ENCODE data around the gene IQGAP2.
"Not testable (repeated sequence)": the region's sequence is repeated elsewhere in the genome, so short reads cannot be mapped to it uniquely, and the experiment has no call there.

The IQGAP2 gene

DNA sequence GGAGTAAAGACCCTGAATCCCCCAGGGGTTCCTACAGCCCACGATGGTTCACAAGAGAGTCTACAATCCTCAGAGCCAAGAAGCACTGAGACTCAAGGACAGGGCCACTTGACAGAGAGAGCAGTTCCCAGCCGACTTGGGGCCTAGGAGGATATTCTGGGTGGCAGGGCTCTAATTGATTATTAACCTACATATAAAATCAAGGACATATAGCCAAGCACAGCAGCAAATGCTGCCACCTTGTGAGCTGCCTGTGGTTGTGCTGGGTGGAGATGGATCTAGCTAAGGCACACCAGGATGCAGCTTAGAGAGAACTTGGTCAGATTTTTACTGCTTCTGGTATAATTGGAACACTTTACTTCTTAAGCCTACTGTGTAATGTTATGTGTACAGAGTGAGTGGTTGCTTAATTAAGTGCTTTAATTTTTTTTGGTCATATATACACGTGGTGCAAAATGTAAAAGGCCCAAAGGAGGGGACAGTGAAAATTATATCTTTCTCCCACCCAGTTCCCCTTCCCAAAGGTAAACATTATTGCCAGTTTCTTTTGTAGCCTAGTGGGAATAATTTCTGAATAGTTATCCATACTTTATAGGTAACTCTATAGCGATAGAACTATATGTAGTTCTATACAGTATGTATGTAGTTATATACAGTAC lies 141.3 kb downstream of the IQGAP2 start:
- no peaks in the 10 kb centered on the region for H3K9me3 ChIP-seq (ENCODE audit: control insufficient read depth in 5 of 5, low read length in 5 of 5)
- no peaks in the 10 kb centered on the region for H3K27me3 ChIP-seq (ENCODE audit: control insufficient read depth in 5 of 5, insufficient read depth in 4 of 5, low read length in 5 of 5)
- no peaks in the 10 kb centered on the region for H3K36me3 ChIP-seq (ENCODE audit: control insufficient read depth in 5 of 5, insufficient read depth in 5 of 5, low read length in 5 of 5)
- H3K4me1 ChIP-seq (ENCODE audit: control insufficient read depth in 5 of 5, insufficient read depth in 5 of 5, low read length in 5 of 5): peaks cover 0 to 37% (median 0%) of the 10 kb centered on the region in 5 donors
- H3K4me3 ChIP-seq (ENCODE audit: low read depth in 1 of 5, low read length in 5 of 5): no peak overlapping the region
- no peak overlapping the region for H3K27ac ChIP-seq (ENCODE audit: low read depth, low read length)
- H3K9ac ChIP-seq (ENCODE audit: low read length in 5 of 5): no peak overlapping the region

DNA sequence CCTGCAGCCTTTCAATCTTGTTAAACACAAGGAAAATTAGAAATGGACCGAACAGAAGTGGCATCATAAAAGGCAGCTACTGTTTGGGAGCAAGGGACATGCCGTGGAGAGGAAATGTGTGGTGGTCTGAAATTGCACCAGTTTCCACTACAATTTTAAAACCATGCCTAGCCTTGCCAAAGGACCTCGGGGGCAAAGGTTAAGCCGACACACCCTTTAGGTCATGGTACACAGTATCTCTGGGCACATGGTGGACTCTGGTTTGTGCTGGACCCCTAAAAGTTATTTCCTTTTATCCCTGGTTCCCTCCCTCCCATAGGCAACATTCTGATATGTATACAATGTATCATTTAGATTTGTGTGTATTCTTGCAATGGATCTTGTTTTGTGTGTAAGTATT lies 142.1 kb downstream of the IQGAP2 start:
- Histone ChIP-seq H3K4me3 (ENCODE audit: low read depth in 1 of 5, low read length in 5 of 5) (no peak overlapping the region), H3K36me3 (ENCODE audit: control insufficient read depth in 5 of 5, insufficient read depth in 5 of 5, low read length in 5 of 5) (no peaks in the 10 kb centered on the region), H3K27ac (ENCODE audit: low read depth, low read length) (no peak overlapping the region), H3K9ac (ENCODE audit: low read length in 5 of 5) (no peak overlapping the region), H3K9me3 (ENCODE audit: control insufficient read depth in 5 of 5, low read length in 5 of 5) (no peaks in the 10 kb centered on the region), H3K4me1 (ENCODE audit: control insufficient read depth in 5 of 5, insufficient read depth in 5 of 5, low read length in 5 of 5) (peaks cover 0 to 37% (median 0%) of the 10 kb centered on the region in 5 donors), H3K27me3 (ENCODE audit: control insufficient read depth in 5 of 5, insufficient read depth in 4 of 5, low read length in 5 of 5) (no peaks in the 10 kb centered on the region)

GRCh38 chr5:76546497-76547102 lies 143.5 kb downstream of the IQGAP2 start:
- no peaks in the 10 kb centered on the region for H3K36me3 ChIP-seq (ENCODE audit: control insufficient read depth in 5 of 5, insufficient read depth in 5 of 5, low read length in 5 of 5)
- no peak overlapping the region for H3K27ac ChIP-seq (ENCODE audit: low read depth, low read length)
- no peaks in the 10 kb centered on the region for H3K27me3 ChIP-seq (ENCODE audit: control insufficient read depth in 5 of 5, insufficient read depth in 4 of 5, low read length in 5 of 5)
- H3K9ac ChIP-seq (ENCODE audit: low read length in 5 of 5): no peak overlapping the region
- H3K4me1 ChIP-seq (ENCODE audit: control insufficient read depth in 5 of 5, insufficient read depth in 5 of 5, low read length in 5 of 5): peaks cover 0 to 37% (median 0%) of the 10 kb centered on the region in 5 donors
- no peak overlapping the region for H3K4me3 ChIP-seq (ENCODE audit: low read depth in 1 of 5, low read length in 5 of 5)
- no peaks in the 10 kb centered on the region for H3K9me3 ChIP-seq (ENCODE audit: control insufficient read depth in 5 of 5, low read length in 5 of 5)

DNA sequence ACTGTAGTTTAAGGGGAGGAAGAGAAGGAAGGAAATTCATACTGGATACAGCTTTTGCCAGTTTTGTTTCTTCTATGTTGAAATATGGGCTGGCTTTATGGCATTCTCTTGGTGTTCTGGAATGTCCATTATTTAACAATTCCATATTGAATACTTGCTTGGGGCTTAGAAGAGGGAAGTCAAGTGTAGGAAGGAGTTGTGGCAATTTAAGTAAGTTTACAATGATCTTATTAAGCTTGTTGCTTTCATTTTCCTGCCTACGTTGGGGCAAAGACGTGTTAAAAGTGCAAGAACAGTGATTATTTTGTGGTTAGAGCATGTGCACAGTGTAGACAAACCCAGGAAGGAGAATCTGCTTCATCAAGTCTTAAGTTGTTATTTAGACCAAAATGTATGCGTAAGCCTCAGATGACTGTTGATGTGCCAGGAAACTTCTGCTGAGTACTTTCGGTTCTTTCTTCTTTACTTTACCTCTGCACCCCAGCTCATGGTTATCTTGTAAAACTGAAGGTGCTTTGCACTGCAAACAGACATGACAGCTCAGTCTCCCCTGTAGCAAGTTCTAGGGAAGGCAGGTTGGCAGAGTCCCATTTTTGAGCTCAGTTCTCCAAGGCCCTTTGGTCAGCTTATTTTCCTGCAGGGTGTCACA lies 144.3 kb downstream of the IQGAP2 start:
- no peak overlapping the region for H3K9ac ChIP-seq (ENCODE audit: low read length in 5 of 5)
- H3K4me1 ChIP-seq (ENCODE audit: control insufficient read depth in 5 of 5, insufficient read depth in 5 of 5, low read length in 5 of 5): peaks cover 0 to 40% (median 0%) of the 10 kb centered on the region in 5 donors
- H3K27ac ChIP-seq (ENCODE audit: low read depth, low read length): no peak overlapping the region

GRCh38 chr5:76547891-76548524 lies 144.9 kb downstream of the IQGAP2 start:
- H3K4me1 ChIP-seq (ENCODE audit: control insufficient read depth in 5 of 5, insufficient read depth in 5 of 5, low read length in 5 of 5): peaks cover 0 to 40% (median 0%) of the 10 kb centered on the region in 5 donors

More for the DNA sequence above, 144.3 kb downstream of the IQGAP2 start:
- no peaks in the 10 kb centered on the region for H3K36me3 ChIP-seq (ENCODE audit: control insufficient read depth in 5 of 5, insufficient read depth in 5 of 5, low read length in 5 of 5)
- H3K9me3 ChIP-seq (ENCODE audit: control insufficient read depth in 5 of 5, low read length in 5 of 5): no peaks in the 10 kb centered on the region
- peak overlapping the region in 3 of 5 donors; percentile 9 to 24 (median 15) for H3K4me3 ChIP-seq (ENCODE audit: low read depth in 1 of 5, low read length in 5 of 5)
- no peaks in the 10 kb centered on the region for H3K27me3 ChIP-seq (ENCODE audit: control insufficient read depth in 5 of 5, insufficient read depth in 4 of 5, low read length in 5 of 5)

DNA sequence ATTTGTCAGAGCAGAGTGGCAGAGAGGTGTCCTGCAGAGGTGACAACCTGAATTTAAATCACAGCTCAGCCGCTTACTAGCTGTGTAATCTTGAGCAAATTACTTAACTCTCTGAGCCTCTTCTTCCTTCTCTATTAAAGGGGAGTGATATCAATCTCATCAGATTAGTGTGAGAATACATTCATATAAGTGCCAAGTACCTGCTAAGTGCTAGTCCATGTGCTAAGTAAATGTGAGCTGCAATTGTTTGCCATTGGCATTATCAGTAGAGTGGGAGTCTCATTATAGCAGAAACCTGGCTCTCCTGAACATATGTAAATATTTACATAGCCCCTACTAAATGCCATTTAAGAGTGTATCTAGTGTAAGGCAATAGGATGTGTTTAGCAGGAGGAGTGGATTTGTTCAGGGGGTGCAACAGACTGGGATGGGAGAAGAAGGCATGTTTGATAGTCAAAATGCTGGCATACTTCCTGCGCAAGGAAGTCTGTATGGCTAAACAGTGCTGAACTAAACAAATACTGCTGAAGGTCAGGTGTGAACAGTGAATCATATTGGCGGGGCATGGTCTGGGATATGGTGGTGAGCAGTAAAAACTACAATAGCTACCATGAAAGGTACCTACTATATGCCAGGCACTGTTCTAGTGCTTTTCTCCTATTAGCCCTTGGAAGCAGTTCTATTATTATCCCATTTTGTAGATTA lies 145.6 kb downstream of the IQGAP2 start:
- Histone ChIP-seq H3K27ac (ENCODE audit: low read depth, low read length) (no peak overlapping the region), H3K36me3 (ENCODE audit: control insufficient read depth in 5 of 5, insufficient read depth in 5 of 5, low read length in 5 of 5) (no peaks in the 10 kb centered on the region), H3K4me3 (ENCODE audit: low read depth in 1 of 5, low read length in 5 of 5) (no peak overlapping the region), H3K9me3 (ENCODE audit: control insufficient read depth in 5 of 5, low read length in 5 of 5) (no peaks in the 10 kb centered on the region), H3K27me3 (ENCODE audit: control insufficient read depth in 5 of 5, insufficient read depth in 4 of 5, low read length in 5 of 5) (no peaks in the 10 kb centered on the region), H3K9ac (ENCODE audit: low read length in 5 of 5) (no peak overlapping the region), H3K4me1 (ENCODE audit: control insufficient read depth in 5 of 5, insufficient read depth in 5 of 5, low read length in 5 of 5) (peaks cover 0 to 40% (median 0%) of the 10 kb centered on the region in 5 donors)

More at GRCh38 chr5:76547891-76548524, 144.9 kb downstream of the IQGAP2 start:
- Histone ChIP-seq H3K27ac (ENCODE audit: low read depth, low read length) (no peak overlapping the region), H3K9me3 (ENCODE audit: control insufficient read depth in 5 of 5, low read length in 5 of 5) (no peaks in the 10 kb centered on the region), H3K36me3 (ENCODE audit: control insufficient read depth in 5 of 5, insufficient read depth in 5 of 5, low read length in 5 of 5) (no peaks in the 10 kb centered on the region), H3K4me3 (ENCODE audit: low read depth in 1 of 5, low read length in 5 of 5) (peak overlapping the region in 2 of 5 donors; percentile 15 to 24), H3K9ac (ENCODE audit: low read length in 5 of 5) (no peak overlapping the region), H3K27me3 (ENCODE audit: control insufficient read depth in 5 of 5, insufficient read depth in 4 of 5, low read length in 5 of 5) (no peaks in the 10 kb centered on the region)

GRCh38 chr5:76550881-76551280 lies 147.8 kb downstream of the IQGAP2 start:
- H3K9me3 ChIP-seq (ENCODE audit: control insufficient read depth in 5 of 5, low read length in 5 of 5); H3K27ac ChIP-seq (ENCODE audit: low read depth, low read length); H3K36me3 ChIP-seq (ENCODE audit: control insufficient read depth in 5 of 5, insufficient read depth in 5 of 5, low read length in 5 of 5); H3K27me3 ChIP-seq (ENCODE audit: control insufficient read depth in 5 of 5, insufficient read depth in 4 of 5, low read length in 5 of 5); H3K4me3 ChIP-seq (ENCODE audit: low read depth in 1 of 5, low read length in 5 of 5); H3K9ac ChIP-seq (ENCODE audit: low read length in 5 of 5): not testable (repeated sequence)
- peaks cover 0 to 33% (median 0%) of the 10 kb centered on the region in 5 donors for H3K4me1 ChIP-seq (ENCODE audit: control insufficient read depth in 5 of 5, insufficient read depth in 5 of 5, low read length in 5 of 5)

DNA sequence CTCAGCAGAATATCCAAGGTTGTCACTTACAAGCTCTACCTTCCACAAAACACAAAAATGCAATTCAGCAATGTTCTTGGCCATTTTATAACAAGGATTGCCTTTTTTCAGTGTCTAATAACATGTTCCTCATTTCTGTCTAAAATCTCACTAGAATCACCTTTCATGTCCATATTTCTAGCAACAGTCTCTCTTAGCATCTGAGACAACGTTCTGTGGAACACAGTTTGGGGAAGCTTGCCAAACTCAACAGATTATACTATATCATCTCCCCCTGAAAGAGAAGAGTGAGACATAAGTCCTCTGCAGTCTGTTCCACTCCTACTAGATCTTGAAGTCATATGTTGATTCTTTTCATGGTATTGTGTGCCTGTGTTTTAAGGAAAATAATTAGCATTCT lies 149.5 kb downstream of the IQGAP2 start:
- no peak overlapping the region for H3K4me3 ChIP-seq (ENCODE audit: low read depth in 1 of 5, low read length in 5 of 5)
- H3K4me1 ChIP-seq (ENCODE audit: control insufficient read depth in 5 of 5, insufficient read depth in 5 of 5, low read length in 5 of 5): peaks cover 0 to 19% (median 0%) of the 10 kb centered on the region in 5 donors
- H3K27me3 ChIP-seq (ENCODE audit: control insufficient read depth in 5 of 5, insufficient read depth in 4 of 5, low read length in 5 of 5): no peaks in the 10 kb centered on the region
- H3K9ac ChIP-seq (ENCODE audit: low read length in 5 of 5): no peak overlapping the region
- no peak overlapping the region for H3K27ac ChIP-seq (ENCODE audit: low read depth, low read length)
- H3K36me3 ChIP-seq (ENCODE audit: control insufficient read depth in 5 of 5, insufficient read depth in 5 of 5, low read length in 5 of 5): no peaks in the 10 kb centered on the region
- H3K9me3 ChIP-seq (ENCODE audit: control insufficient read depth in 5 of 5, low read length in 5 of 5): no peaks in the 10 kb centered on the region

- no peaks in the 10 kb centered on the region for H3K9me3 ChIP-seq (ENCODE audit: control insufficient read depth in 5 of 5, low read length in 5 of 5)
- peaks cover 0 to 12% (median 0%) of the 10 kb centered on the region in 5 donors for H3K4me1 ChIP-seq (ENCODE audit: control insufficient read depth in 5 of 5, insufficient read depth in 5 of 5, low read length in 5 of 5)
- no peak overlapping the region for H3K9ac ChIP-seq (ENCODE audit: low read length in 5 of 5)
- H3K4me3 ChIP-seq (ENCODE audit: low read depth in 1 of 5, low read length in 5 of 5): no peak overlapping the region
- no peaks in the 10 kb centered on the region for H3K27me3 ChIP-seq (ENCODE audit: control insufficient read depth in 5 of 5, insufficient read depth in 4 of 5, low read length in 5 of 5)
- no peak overlapping the region for H3K27ac ChIP-seq (ENCODE audit: low read depth, low read length)
- no peaks in the 10 kb centered on the region for H3K36me3 ChIP-seq (ENCODE audit: control insufficient read depth in 5 of 5, insufficient read depth in 5 of 5, low read length in 5 of 5)
These were observed 150.2 kb downstream of the IQGAP2 start for GRCh38 chr5:76553251-76553650.
